GM12892 (cell line): ENCODE data around the gene FH.

ENCODE experiments used
- POLR2AphosphoS5 ChIP-seq: IDR thresholded peaks from 2 replicates; pipeline ENCODE4 v1.6.1; 2011; ENCODE audit warnings: low read depth, low read length, control low read depth
- TAF1 ChIP-seq: IDR thresholded peaks from 2 replicates; pipeline ENCODE4 v1.6.1; 2011; ENCODE audit warnings: low read depth, mild to moderate bottlenecking, control low read depth, low read length, borderline replicate concordance

DNA sequence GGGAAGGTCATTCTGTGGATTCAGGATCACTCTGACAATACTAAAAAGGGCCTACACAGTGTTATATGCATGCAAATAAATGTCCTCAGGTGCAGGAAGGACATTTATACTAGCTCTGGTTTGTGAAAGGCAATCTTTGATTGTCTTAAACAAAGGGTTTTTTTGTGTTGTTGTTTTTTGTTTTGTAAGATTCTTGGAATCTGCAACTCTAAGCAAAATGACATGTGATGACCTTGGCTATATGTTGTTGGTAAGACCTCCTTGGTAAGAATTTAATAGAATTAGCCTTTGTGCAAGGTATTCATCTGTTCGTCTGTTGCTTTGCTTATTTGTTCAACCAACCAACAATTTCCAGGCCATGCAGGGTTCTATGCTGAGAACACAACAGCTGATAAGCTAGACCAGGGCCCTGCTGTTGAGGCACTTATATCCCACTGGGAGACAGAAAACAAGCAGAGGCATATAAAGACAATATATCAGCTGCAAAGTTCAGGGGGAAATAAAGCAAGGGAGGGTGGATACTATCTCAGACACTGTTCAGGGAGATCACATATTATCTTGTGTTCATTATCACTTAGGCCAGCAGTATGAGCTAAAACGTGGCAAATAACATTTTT is 60.3 kb downstream of the FH start:
- TF ChIP-seq POLR2AphosphoS5 (no peak), TAF1 (no peak)
